Measurements from ENCODE around the gene CUX1. TPM values are rescaled to one million over a fixed set of nuclear protein-coding genes. Genes with fewer than 3 reads are reported as not detected.

Gene CUX1
- total RNA-seq, 4 donors from 2014 or later, result 64.1 to 142 (median 111) TPM

- DNase-seq, result no peak
- TF ChIP-seq POLR2A (IDR thresholded peaks at IDR 0.05), result no peak
- TF ChIP-seq, protein P1, sequence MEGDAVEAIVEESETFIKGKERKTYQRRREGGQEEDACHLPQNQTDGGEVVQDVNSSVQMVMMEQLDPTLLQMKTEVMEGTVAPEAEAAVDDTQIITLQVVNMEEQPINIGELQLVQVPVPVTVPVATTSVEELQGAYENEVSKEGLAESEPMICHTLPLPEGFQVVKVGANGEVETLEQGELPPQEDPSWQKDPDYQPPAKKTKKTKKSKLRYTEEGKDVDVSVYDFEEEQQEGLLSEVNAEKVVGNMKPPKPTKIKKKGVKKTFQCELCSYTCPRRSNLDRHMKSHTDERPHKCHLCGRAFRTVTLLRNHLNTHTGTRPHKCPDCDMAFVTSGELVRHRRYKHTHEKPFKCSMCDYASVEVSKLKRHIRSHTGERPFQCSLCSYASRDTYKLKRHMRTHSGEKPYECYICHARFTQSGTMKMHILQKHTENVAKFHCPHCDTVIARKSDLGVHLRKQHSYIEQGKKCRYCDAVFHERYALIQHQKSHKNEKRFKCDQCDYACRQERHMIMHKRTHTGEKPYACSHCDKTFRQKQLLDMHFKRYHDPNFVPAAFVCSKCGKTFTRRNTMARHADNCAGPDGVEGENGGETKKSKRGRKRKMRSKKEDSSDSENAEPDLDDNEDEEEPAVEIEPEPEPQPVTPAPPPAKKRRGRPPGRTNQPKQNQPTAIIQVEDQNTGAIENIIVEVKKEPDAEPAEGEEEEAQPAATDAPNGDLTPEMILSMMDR (IDR thresholded peaks at IDR 0.05), result no peak
- H3K9me3 ChIP-seq, result no peaks in the 10 kb centered on the region
- H3K27me3 ChIP-seq, result no peaks in the 10 kb centered on the region
- no peaks in the 10 kb centered on the region for H3K4me1 ChIP-seq
- no peak overlapping the region for H3K27ac ChIP-seq
- no peaks in the 10 kb centered on the region for H3K36me3 ChIP-seq
- H3K4me3 ChIP-seq, result no peak overlapping the region
Observed at GRCh38 chr7:102146122-102146521, 328.7 kb downstream of the CUX1 start.

GRCh38 chr7:102147008-102147407 lies 329.6 kb downstream of the CUX1 start:
- TF ChIP-seq POLR2A (IDR thresholded peaks at IDR 0.05), result no peak
- TF ChIP-seq, protein P1 (IDR thresholded peaks at IDR 0.05), result no peak
- Histone ChIP-seq H3K4me3 (no peak overlapping the region), H3K9me3 (no peaks in the 10 kb centered on the region), H3K27me3 (no peaks in the 10 kb centered on the region), H3K36me3 (no peaks in the 10 kb centered on the region), H3K4me1 (no peaks in the 10 kb centered on the region), H3K27ac (no peak overlapping the region)
- no peak for DNase-seq

DNA sequence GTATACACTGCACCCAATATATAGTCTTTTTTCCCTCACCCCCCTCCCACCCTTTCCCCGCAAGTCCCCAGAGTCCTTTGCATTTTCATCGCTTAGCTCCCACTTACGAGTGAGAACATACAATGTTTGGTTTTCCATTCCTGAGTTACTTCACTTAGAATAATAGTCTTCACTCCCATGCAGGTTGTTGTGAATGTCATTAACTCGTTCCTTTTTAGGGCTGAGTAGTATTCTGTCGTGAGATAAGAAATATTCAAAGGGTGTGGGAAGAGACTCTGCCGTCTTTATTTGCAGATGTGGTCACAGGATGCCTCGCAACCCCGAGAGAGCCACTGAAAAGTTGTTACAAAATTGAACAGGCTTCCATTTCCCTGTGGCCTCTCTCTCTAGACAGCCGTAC lies 331.4 kb downstream of the CUX1 start:
- Histone ChIP-seq H3K4me3 (no peak overlapping the region), H3K9me3 (no peaks in the 10 kb centered on the region), H3K4me1 (no peaks in the 10 kb centered on the region), H3K27me3 (no peaks in the 10 kb centered on the region), H3K36me3 (no peaks in the 10 kb centered on the region), H3K27ac (no peak overlapping the region)
- no peak for TF ChIP-seq POLR2A (IDR thresholded peaks at IDR 0.05)
- TF ChIP-seq, protein P1 (IDR thresholded peaks at IDR 0.05), result no peak
- no peak for DNase-seq

DNA sequence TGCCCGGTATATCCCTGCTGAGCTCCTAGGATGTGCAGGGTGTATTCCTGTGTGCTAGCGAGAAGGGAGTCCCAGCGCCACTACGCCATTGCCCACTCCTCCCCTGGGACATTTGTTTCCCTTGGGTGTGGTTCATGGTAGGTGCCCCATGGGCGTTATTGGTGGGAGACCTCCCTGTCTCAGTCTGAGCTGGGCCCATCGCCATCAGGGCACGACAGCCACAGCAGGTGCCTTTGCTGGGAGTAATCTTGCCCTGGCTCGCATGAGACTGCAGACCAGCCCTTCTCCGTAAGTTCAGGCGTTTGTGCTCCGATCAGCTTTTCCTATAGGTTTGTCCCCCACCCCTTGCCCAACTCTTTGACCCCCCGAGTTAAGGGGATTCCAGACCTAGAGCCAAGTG lies 332.0 kb downstream of the CUX1 start:
- Histone ChIP-seq H3K4me3 (no peak overlapping the region), H3K27me3 (no peaks in the 10 kb centered on the region), H3K4me1 (no peaks in the 10 kb centered on the region), H3K27ac (no peak overlapping the region), H3K9me3 (no peaks in the 10 kb centered on the region), H3K36me3 (no peaks in the 10 kb centered on the region)
- no peak for TF ChIP-seq POLR2A (IDR thresholded peaks at IDR 0.05)
- TF ChIP-seq, protein P1 (IDR thresholded peaks at IDR 0.05), result no peak
- no peak for DNase-seq

DNA sequence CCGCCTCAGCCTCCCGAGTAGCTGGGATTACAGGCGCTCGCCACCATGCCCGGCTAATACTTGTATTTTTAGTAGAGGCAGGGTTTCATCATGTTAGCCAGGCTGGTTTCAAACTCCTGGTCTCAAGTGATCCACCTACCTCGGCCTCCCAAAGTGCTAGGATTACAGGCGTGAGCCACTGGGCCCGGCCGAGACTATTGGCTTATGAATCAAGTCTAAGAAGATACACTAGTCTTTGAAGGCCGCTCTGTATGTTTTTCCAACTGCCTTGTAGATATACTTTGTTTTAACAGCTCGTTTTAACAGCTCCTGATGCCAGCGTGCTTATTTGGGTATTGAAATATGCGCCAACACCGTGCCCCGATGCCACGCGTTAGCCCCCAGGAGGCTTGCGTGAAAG lies 332.8 kb downstream of the CUX1 start:
- Histone ChIP-seq H3K9me3 (no peaks in the 10 kb centered on the region), H3K36me3 (no peaks in the 10 kb centered on the region), H3K4me1 (no peaks in the 10 kb centered on the region), H3K4me3 (no peak overlapping the region), H3K27ac (no peak overlapping the region), H3K27me3 (no peaks in the 10 kb centered on the region)
- no peak for TF ChIP-seq POLR2A (IDR thresholded peaks at IDR 0.05)
- TF ChIP-seq, protein P1 (IDR thresholded peaks at IDR 0.05), result no peak
- no peak for DNase-seq
